SIG-M5 treated with dmso at 0.1 percent for 504 hours (cell line): ENCODE data around the gene FRMD4B.

Experiments used
- DNase-seq: peaks from one replicate; lab custom pipeline; 2025; ENCODE audit not compliant: unreplicated experiment; lab: John Stamatoyannopoulos, UW

Gene FRMD4B

GRCh38 chr3:69385723-69386555 lies at the start of gene FRMD4B:
Gene FRMD4B, minus strand, starts transcription at chr3:69386088. Its CDS starts 99 bp downstream, at chr3:69385989.
- DNase-seq = no peak

GRCh38 chr3:69433969-69434325 lies 48.1 kb upstream of the FRMD4B start:
- DNase-seq = no peak

DNA sequence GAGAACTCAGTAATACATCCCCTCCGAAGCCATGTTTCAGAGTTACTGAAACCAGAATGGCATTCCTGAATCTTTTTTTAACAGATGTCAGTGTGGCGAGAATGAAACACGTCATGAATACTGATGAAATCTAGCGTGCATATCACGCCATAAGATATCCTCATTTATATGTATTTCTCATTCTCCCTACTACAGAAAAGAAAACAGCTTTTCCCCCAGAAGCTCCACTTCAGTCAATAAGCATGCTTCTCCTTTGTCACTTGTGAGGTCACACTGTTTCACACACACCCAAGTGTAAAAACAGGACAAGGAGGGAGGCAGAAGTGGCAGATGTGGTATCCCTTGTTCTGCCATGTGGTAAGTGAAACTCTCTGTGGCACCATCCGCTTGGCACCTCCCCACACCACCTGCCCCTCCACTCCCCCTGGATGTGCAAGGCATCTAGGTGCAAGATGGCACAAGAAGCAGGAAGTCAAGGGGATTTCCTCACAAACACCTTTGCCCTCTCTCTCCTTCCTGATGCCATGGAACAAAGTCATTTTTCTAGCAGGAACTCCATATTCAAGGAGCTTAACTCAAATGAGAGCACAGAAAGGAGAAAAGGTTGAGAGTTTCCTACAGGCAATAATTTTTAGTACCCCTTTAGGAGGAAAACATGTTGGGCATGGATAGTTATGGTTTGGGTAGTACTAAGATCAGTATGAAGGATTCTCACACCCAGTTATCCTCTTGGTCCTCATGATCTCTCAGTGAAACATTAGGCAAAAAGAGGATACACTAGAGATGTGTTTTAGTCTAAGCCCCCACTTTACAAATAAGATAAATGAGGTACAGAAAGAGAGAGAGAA lies 47.5 kb upstream of the FRMD4B start:
- no peak for DNase-seq

DNA sequence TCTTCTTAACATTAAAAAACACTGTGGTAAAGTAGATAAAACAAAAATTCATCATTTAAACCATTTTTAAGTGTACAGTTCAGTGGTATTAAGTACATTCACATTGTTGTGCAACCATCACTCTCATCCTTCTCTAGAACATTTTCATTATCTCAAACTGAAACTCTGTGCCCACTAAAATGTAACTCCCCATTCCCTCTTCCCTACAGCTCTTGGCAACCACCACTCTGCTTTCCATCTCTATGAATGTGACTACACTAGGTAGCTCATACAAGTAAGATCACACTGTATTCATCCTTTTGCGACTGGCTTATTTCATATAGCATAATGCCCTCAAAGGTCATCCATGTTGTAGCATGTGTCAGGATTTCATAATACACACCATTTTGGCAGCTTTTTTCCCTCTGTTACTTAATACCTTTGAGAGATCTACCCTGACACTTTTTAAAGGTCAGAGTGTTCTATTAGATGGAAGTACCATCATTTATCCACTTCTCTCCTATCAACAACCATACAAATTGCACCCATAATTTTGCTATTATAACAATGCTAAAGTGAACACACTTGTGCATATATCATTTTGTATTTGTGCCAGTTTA lies 42.9 kb upstream of the FRMD4B start:
- no peak for DNase-seq

DNA sequence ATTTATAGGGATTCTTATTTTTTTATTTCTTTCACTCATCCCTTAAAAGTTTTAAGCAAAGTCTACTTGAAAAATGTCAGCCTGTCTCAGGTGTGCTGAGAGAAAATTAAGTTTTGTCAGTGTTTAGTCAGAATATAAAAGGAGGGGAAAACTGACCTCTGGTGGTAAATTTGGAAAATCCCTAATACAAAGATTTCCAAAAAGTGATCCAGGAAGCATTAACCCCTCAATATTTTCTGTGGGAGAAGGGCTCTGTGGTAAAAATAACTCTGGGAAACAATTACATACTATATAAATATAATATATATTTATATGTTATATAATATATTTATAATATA lies 41.0 kb upstream of the FRMD4B start:
- no peak for DNase-seq

DNA sequence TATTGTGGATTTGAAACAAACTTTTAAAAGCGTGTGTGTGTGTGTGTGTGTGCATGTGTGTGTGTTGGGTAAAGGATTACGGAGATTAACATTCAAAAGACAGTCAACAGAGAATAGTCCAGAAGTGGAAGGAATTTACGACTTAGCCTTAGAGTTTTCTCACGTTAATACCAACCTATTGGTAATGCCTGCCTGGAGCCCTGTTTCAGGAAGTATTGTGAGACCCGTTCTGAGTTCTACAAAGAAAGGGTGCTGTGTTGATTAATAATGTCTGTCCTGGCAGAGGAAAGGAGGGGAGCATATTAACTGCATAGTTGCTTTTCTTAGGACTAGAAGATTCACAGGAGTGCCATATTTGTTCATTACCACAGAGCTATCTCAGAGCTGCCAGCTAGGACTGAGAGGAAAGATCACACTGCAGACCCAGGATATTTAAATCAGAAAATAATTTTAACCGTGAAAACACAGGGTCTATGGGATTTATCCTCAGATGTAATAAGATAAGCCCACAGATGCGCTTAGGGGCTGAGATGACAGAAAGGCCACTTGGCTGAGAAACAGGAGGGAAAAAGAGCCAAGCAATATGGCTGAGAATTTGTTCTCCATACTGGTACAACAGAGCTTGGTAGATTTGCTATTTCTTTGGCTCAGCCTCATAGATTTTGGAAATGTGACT lies 40.5 kb upstream of the FRMD4B start:
- no peak for DNase-seq

GRCh38 chr3:69425249-69425648 lies 39.4 kb upstream of the FRMD4B start:
- peak; percentile 12 for DNase-seq

DNA sequence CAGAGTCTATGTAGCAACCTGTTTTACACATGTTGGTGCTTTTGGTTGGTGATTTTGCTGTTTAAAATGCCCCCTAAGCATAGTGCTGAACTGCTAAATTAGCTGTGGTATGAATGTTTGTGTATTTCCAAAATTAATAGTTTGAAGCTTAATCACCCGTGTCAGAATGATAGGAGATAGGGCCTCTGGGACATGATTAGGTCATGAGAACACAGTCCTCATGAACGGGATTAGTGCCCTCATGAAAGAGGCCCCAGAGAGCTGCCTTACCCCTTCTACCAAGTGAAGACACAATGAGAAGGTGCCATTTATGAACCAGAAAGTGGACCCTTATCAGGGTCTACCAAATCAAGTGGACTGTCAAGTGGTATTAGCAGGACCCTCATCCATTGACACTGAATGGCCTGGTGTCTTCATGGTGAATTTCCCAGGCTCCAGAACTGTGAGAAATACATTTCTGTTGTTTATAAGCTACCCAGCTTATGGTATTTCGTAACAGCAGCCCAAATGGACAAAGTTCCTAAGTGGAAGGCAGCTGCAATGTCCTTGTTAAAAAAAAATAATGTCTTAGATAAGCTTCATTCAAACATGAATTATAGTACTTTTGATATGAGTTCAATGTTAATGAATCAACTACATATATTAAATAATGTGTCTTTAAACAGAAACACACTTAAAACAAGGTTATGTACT lies 37.7 kb upstream of the FRMD4B start:
- DNase-seq = no peak

- no peak for DNase-seq
These were observed 36.9 kb upstream of the FRMD4B start for GRCh38 chr3:69422751-69423150.

- no peak for DNase-seq
These were observed 35.1 kb upstream of the FRMD4B start for GRCh38 chr3:69420781-69421520.

- no peak for DNase-seq
These were observed 33.4 kb upstream of the FRMD4B start for GRCh38 chr3:69419276-69419675.

GRCh38 chr3:69417541-69418078 lies 31.7 kb upstream of the FRMD4B start:
- DNase-seq = no peak

- DNase-seq = no peak
These were observed 27.8 kb upstream of the FRMD4B start for GRCh38 chr3:69413551-69414207.

- DNase-seq = no peak
These were observed 25.5 kb upstream of the FRMD4B start for GRCh38 chr3:69411346-69411745.

DNA sequence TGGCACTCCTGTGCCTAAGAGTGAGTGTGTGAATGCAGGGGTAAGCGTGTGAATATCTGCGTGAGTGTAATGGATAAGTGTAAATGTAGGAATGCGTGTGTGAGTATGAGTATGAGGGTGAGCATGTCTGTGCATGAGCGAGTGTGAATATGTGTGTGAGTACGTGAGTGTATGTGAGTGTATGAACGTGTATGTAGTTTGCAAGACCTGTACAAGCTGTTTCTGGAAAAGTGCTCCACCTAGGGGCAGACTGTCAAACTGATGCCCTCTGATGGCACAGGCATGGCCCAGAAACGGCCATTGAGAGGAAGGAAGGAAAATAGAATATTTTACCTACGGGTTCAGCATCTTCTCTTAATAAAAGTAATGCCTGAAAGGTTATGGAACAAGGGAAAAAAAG lies 24.4 kb upstream of the FRMD4B start:
- peak; percentile 57 for DNase-seq

- no peak for DNase-seq
These were observed 23.9 kb upstream of the FRMD4B start for GRCh38 chr3:69409831-69410230.

DNA sequence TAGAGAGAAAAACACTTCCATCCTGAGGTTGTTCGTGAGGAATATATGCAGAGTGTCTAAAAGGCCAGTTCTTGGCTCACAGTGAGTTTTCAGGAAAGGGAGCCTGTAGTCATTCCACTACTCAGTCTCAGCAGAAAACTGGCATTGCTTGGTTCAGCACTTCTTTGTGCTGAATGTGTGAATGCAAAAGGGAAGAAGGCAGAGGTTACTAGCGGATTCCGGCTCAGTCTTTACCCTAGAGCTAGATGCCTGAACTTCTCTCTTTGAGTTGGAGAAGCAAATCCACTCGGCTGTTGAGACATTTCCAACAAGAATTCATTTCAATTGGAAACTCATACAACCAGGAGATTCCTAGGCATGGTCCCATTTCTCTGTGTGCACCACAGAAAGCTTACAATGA lies 23.1 kb upstream of the FRMD4B start:
- DNase-seq = no peak

DNA sequence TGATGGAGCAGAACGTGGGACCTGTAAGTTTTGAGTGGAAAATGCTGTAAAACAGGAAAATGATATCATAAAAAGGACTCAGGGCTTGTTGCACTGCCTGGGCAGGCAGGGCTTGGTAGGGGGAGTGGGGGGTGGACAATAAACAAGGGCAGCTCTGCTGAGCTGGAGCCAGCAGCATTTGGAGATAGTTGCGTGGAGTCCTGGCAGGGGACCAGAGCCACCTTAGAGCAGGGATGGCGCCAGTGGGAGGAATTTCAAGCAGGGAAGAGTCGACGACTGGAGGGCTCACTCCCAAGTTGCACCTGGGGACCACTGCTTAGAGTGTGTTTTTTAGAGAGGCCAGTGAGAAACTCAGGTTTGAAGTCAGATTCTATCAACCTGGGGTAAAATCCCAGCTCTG lies 22.7 kb upstream of the FRMD4B start:
- DNase-seq = no peak

GRCh38 chr3:69407908-69408307 lies 22.0 kb upstream of the FRMD4B start:
- no peak for DNase-seq
